Mucosa of descending colon (tissue), 3 donors: ENCODE results near the gene EZH1. TPM values are rescaled to one million over a fixed set of nuclear protein-coding genes. Genes with fewer than 3 reads are reported as not detected.
A peak's percentile ranks its signal among the peaks of the same experiment; 100 is the strongest.

Source experiments
- ATAC-seq: fragments of 200-7000 bp; cut with Tn5 transposase; one replicate; pipeline ENCODE4 v1.9.1; 2020; ENCODE audit warnings: mild to moderate bottlenecking, moderate library complexity
- DNase-seq, 3 donors: peaks; one replicate each; pipeline ENCODE4 v3.0.0-alpha.2; 2020
- H3K36me3 ChIP-seq: fragments of 200-600 bp; one replicate; pipeline ENCODE4 v1.8.0; 2021; ENCODE audit warnings: low read depth, mild to moderate bottlenecking
- H3K4me1 ChIP-seq: fragments of 200-600 bp; one replicate; pipeline ENCODE4 v1.8.0; 2021; ENCODE audit warnings: low read depth, mild to moderate bottlenecking
- H3K4me3 ChIP-seq: fragments of 200-600 bp; one replicate; pipeline ENCODE4 v1.8.0; 2021; ENCODE audit warnings: mild to moderate bottlenecking
- H3K9me3 ChIP-seq: fragments of 200-600 bp; one replicate; pipeline ENCODE4 v1.8.0; 2021; ENCODE audit warnings: mild to moderate bottlenecking
- CTCF ChIP-seq: fragments of 200-600 bp; IDR thresholded peaks from one replicate; pipeline ENCODE4 v1.8.0; 2022; ENCODE audit warnings: antibody characterized with exemption, mild to moderate bottlenecking
- intact Hi-C, 2 donors: fragments of 100-400 bp; cut with DNase I in 1 of 2; cut with micrococcal nuclease in 1 of 2; formaldehyde crosslinking; loops; one replicate each; pipeline versions ENCODE4 v1.11.0 to v1.11.1; 2022; cut with DNase I, micrococcal nuclease
- total RNA-seq, 3 donors: library from RNA; stranded (reverse); fragmentation: NEBNext Ultra II Directional in 2 of 3; extraction: Animal tissue kit (Norgen Biotek cat#: 25700) in 2 of 3; gene quantifications; one replicate each; pipeline versions ENCODE4 v1.2.1 to v1.2.4, GENCODE V29; 2021 to 2023
- donor health status: DM: no; HTN: no; CAD: no; lungs with moderate emphysema.
- donor health status: DM: no; HTN: no; CAD: no.
- donor health status: DM: no; HTN: yes; CAD: no.

The EZH1 gene
- total RNA-seq, 3 donors from 2014 or later = 23.8 to 53.7 (median 31.7) TPM

- intact Hi-C loops = loop anchor here in 1 of 2 donors (10.0 kb wide), 1 partner anchor 101 kb away; the partner anchor contains the start of gene PSMC3IP
- Histone ChIP-seq H3K4me3 (peak overlapping the region; percentile 63), H3K4me1 (peaks cover 52% of the 10 kb centered on the region), H3K36me3 (no peaks in the 10 kb centered on the region), H3K9me3 (no peaks in the 10 kb centered on the region)
- no peak for TF ChIP-seq CTCF
- DNase-seq (peak in 1 of 3 donors; percentile 62), ATAC-seq (no peak)
These were observed 69.4 kb downstream of the EZH1 start for GRCh38 chr17:42675348-42675964.

- peak in 1 of 3 donors; percentile 56 for DNase-seq
- H3K4me1 ChIP-seq = peaks cover 46% of the 10 kb centered on the region
- intact Hi-C loops = loop anchor here in 1 of 2 donors (10.0 kb wide), 1 partner anchor 100 kb away; the partner anchor contains the start of gene PSMC3IP
These were observed 70.0 kb downstream of the EZH1 start for GRCh38 chr17:42674755-42675347.

GRCh38 chr17:42673885-42674754 is 70.7 kb downstream of the EZH1 start:
- ATAC-seq (no peak), DNase-seq (peak in 2 of 3 donors; percentile 60 to 71)
- peak; percentile 23 for TF ChIP-seq CTCF
- peaks cover 38% of the 10 kb centered on the region for H3K4me1 ChIP-seq
- H3K36me3 ChIP-seq = no peaks in the 10 kb centered on the region
- intact Hi-C loops = loop anchor here in 1 of 2 donors (10.0 kb wide), 1 partner anchor 99 kb away; the partner anchor contains the start of gene PSMC3IP
- H3K4me3 ChIP-seq = no peak overlapping the region
- H3K9me3 ChIP-seq = no peaks in the 10 kb centered on the region

More at GRCh38 chr17:42674755-42675347, 70.0 kb downstream of the EZH1 start:
- no peaks in the 10 kb centered on the region for H3K9me3 ChIP-seq
- no peak overlapping the region for H3K4me3 ChIP-seq
- TF ChIP-seq CTCF = no peak
- no peak for ATAC-seq
- no peaks in the 10 kb centered on the region for H3K36me3 ChIP-seq

- DNase-seq (peak in 1 of 3 donors; percentile 49), ATAC-seq (no peak)
- Histone ChIP-seq H3K36me3 (no peaks in the 10 kb centered on the region), H3K9me3 (no peaks in the 10 kb centered on the region), H3K4me1 (peaks cover 32% of the 10 kb centered on the region), H3K4me3 (no peak overlapping the region)
- no peak for TF ChIP-seq CTCF
- intact Hi-C loops = loop anchor here in 1 of 2 donors (10.0 kb wide), 1 partner anchor 99 kb away; the partner anchor contains the start of gene PSMC3IP
These were observed 71.5 kb downstream of the EZH1 start for GRCh38 chr17:42673266-42673884.

GRCh38 chr17:42672038-42672437 is 72.8 kb downstream of the EZH1 start:
- Histone ChIP-seq H3K4me1 (peaks cover 36% of the 10 kb centered on the region), H3K4me3 (no peak overlapping the region), H3K36me3 (no peaks in the 10 kb centered on the region), H3K9me3 (no peaks in the 10 kb centered on the region)
- ATAC-seq (no peak), DNase-seq (no peak)
- intact Hi-C loops = loop anchor here in 1 of 2 donors (10.0 kb wide), 1 partner anchor 97 kb away; the partner anchor contains the start of gene PSMC3IP
- TF ChIP-seq CTCF = no peak
